Activated T-cell treated with anti-CD3 and anti-CD28 coated beads for 48 hours (primary cell): ENCODE measurements around the gene FMN2.
"Not testable (repeated sequence)": the region's sequence is repeated elsewhere in the genome, so short reads cannot be mapped to it uniquely, and the experiment has no call there.

Source experiments
- DNase-seq: peaks from one replicate; pipeline ENCODE4 v3.0.0-alpha.2; 2020; ENCODE audit warnings: low read depth

The FMN2 gene

GRCh38 chr1:240314845-240315801 is 223.4 kb downstream of the FMN2 start:
- no peak for DNase-seq

GRCh38 chr1:240319998-240320397 is 228.3 kb downstream of the FMN2 start:
- no peak for DNase-seq

DNA sequence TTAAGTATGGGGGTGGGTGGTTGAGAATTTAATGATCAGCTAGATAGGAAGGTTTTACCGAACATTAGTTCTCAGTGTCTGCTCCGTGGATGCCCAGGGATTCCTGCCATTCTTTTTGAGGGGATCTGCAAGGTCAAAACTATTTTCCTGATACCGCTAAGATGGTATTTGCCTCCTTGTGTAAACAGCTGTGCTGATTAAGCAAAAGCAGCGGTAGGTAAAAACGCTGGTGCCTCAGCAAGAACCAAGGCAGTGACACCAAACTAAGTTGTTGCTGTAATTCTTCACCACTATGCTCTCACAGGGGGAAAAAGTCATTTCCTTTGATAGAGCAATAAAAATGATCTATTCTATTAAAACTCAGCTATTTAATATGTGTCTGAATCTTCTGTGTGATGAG is 229.0 kb downstream of the FMN2 start:
- DNase-seq: no peak

- no peak for DNase-seq
Measured at GRCh38 chr1:240322943-240323342, 231.3 kb downstream of the FMN2 start.

- DNase-seq: not testable (repeated sequence)
Measured at GRCh38 chr1:240328382-240328781, 236.7 kb downstream of the FMN2 start.

- DNase-seq: no peak
Measured at GRCh38 chr1:240329443-240329842, 237.8 kb downstream of the FMN2 start.

DNA sequence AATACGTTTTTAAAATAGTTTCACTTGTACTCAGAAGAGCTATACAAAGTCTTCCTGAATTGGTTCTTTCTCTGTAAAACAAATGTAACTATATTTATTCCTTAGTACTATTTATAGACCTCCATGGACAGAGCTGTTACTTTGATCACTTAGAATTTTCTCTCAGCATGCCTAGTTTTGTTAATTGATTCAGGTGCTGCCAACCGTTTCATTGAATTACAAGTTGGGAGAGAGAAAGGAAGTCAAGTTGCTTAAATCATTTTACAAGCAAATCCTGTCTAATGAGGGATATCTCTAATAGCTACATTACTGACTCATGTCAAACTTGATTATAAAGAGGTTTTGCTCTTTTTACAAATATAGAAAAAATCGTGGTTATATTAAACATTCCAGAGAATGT is 241.0 kb downstream of the FMN2 start:
- DNase-seq: no peak

DNA sequence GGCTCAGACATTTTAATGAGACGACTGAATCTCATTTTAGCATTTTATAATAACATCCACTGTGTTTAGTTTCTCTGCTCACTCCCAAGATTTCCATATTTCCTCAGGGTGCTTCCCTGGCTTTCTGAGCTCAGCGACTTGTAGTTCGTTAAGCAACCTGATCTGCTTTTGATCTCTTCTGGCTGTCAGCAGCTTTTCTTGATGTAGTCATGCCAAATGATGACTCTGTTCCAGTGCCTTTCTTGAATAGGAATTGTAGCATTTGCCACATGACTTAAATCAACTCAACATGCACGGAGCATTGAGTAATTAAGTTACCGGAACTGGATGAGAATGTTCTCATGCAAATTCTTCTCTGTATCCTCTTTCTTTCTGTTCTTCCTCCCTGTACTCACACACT is 246.1 kb downstream of the FMN2 start:
- DNase-seq: no peak

- DNase-seq: no peak
Measured at GRCh38 chr1:240338837-240339236, 247.2 kb downstream of the FMN2 start.

DNA sequence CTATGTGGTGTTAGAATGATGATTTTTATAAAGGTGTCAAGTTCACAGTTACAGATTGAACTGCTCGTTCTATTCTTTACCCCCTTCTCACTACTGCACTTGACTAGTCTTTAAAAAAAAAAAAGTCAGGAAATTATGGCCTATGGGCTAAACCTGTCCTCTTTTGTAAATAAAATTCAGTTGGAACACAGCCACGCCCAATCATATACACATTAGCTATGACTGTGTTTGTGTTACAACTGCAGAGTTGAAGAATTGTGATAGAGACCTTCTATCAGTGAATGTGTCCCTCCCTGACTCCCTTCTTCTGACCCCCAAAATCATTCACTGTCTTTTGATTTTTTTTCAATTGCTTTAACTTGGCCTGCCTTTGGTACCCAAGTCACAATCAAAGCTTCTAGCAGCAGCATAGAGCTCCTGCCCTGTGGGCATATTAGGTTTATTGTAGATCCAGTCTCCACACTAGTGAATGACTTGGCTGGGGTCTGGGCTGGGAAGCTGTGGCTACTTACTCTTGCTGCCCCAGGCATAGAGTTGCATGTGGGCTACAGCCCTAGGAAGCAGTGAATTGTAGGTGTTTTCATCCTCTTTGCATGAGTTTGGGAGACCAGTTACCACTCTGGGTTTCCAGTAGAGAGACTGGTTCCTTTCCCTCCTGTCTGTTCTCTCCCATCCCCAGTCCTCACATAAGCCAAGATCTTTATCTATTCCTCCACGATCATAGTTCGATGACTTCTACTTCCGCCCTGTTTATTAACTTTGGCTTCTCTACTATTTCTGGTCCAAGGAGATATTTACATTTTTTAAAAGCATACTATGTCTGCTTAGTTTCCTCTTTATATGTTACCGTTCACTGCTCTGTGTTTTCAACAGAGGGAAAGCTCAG is 249.9 kb downstream of the FMN2 start:
- no peak for DNase-seq

- no peak for DNase-seq
Measured at GRCh38 chr1:240342251-240342625, 250.6 kb downstream of the FMN2 start.

DNA sequence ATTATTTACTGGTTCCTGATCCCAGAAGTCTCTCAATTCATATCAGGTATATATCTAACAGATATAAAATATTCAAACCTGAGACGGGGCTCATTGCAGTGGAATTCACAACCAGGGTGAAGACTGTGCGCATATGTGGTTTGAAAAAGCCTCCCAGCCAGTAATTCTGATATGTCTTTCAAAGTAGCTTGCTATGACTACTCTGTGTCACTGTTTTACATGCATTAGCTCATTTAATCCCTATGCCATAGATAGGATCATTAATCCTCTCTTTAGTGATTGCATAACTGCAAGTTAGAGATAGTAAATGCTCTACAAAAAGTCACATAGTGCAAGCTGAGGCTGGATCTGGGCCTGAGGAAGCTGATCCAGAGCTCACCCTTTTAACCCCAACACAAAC is 251.4 kb downstream of the FMN2 start:
- DNase-seq: no peak

DNA sequence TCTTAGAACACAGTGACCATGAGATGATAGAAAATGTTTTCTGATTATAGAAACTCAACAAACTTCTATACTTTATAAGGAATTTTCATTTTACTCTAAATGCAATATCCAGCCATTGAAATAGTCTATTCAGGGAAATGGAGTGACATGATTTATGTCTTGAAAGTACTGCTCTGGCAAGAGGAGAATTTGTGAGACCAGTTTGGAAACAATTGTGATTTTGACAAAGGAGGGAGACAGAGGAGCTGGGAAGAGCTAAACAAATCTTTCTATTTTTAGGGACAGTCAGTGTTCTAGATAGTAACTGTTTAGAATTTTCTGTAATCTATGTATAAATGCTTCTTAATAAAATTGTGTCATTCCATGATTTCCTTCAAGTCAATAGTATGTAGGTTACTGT is 252.3 kb downstream of the FMN2 start:
- DNase-seq: no peak

- DNase-seq: no peak
Measured at GRCh38 chr1:240344918-240345317, 253.2 kb downstream of the FMN2 start.

DNA sequence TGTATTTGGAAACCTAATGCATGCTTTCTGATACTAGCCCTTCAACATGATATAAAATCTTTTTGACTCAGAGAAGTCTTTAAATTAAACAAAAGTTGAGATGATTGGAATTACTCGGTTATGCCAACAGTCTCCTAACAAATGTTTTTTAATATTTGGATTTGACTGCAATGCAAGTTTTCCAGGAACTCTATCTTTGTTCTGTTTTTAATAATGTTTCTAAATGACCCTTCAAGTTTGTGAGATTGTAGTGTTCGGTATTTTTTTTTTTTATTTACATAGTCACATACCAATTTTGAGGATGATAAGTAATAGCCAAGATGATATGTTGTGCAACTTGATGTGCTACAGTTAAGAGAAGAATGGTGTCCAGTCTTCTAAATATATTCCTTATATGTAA is 258.0 kb downstream of the FMN2 start:
- no peak for DNase-seq

DNA sequence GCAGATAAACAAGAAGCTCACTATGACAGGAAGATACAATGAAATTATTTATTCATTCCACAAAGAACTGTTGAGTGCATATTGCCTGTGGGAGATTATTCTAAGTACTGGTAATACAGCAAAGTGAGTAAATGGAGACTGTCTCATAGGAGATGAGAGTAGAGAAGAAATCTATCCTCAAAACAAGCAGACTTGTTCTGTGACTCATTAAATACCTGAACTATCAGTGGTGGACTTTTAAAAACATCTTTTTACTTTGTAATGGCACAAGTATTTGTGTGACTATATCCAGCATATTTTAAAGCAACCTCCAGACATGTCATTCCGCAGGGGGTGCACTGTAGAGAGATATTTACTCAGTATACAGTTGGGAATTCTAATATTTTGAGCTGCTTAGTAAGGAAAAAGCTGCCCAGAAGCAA is 259.2 kb downstream of the FMN2 start:
- no peak for DNase-seq

GRCh38 chr1:240351690-240352089 is 260.0 kb downstream of the FMN2 start:
- DNase-seq: no peak

GRCh38 chr1:240352769-240353168 is 261.1 kb downstream of the FMN2 start:
- no peak for DNase-seq

GRCh38 chr1:240356568-240356967 is 264.9 kb downstream of the FMN2 start:
- DNase-seq: no peak

DNA sequence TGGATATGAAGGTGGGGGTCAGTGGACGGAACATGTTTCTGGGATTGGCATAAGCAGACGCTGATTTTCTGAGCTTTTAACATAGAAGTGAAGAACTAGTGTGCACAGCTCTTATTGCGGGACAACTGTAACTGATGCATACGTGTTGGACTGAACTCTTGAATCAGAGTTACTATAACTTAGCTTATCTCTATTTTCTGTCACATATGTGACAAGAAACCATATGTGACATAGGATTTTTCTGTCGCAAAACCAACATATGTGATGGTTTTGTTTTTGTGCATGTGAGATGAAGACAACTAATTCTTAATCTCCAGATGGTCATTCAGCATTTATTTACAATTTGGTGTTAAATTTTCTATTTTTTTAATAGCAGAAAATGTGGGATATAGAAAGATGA is 270.4 kb downstream of the FMN2 start:
- DNase-seq: no peak

DNA sequence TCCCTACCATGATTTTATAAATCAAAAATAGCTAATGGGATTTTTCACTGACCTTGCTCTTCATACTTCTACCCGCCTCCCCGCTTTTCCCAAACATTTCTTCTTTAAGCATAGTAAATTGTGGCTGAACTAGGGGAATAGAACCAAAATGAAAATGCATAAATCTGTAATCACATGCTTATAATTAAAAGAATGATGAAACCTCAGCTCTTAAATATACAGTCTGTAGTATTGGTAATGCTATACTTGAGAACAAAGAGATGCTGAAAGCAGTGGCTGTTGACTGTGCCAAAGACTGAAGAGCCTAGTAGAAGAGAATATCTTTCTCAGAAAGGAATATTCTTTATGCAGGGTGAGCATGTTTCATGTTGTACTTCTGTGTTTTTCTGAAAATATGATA is 271.1 kb downstream of the FMN2 start:
- DNase-seq: no peak

DNA sequence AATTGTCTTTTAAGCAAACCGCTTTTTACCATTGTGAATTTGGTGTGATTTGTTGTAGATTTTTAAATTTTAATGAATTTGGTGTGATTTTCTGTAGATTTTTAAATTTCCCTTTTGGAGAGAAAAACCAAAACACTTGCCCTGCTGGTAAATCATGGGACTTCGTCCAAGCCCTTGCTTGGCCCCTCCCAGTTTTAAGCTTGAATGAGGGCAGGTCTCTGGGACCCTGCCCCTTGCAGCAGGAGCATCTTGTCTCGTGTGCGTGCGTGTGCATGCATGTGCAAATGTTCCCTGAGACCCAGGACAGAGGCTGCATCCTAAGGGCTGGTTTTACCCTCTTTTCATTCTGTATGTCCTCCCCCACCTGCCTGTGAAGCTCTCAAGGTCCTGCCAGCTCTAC is 271.6 kb downstream of the FMN2 start:
- no peak for DNase-seq

DNA sequence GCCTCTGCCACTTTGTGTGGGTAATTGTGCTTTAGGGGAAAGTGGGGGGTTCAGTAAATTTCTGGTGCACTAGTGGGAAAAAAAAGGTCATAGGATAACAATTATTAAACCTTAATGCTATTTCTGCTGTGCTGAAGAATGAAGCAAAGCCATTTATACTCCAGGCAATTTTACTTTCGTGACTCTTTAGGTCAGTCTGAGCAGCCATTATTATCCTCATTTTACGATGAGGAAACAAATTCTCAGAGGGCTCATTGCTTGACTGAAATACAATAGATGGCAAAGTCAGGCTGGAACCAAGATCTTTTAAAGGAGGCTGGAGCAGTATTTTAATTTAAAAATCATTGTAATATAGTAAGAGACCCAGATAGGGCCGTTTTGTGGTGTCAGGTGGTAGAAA is 272.2 kb downstream of the FMN2 start:
- DNase-seq: no peak
